ENCODE measurements around the gene ARSG.

ARSG gene

GRCh38 chr17:68457539-68458259 is 166.4 kb downstream of the ARSG start:
- TF ChIP-seq, protein P1, sequence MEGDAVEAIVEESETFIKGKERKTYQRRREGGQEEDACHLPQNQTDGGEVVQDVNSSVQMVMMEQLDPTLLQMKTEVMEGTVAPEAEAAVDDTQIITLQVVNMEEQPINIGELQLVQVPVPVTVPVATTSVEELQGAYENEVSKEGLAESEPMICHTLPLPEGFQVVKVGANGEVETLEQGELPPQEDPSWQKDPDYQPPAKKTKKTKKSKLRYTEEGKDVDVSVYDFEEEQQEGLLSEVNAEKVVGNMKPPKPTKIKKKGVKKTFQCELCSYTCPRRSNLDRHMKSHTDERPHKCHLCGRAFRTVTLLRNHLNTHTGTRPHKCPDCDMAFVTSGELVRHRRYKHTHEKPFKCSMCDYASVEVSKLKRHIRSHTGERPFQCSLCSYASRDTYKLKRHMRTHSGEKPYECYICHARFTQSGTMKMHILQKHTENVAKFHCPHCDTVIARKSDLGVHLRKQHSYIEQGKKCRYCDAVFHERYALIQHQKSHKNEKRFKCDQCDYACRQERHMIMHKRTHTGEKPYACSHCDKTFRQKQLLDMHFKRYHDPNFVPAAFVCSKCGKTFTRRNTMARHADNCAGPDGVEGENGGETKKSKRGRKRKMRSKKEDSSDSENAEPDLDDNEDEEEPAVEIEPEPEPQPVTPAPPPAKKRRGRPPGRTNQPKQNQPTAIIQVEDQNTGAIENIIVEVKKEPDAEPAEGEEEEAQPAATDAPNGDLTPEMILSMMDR (IDR thresholded peaks at IDR 0.05): no peak
- Histone ChIP-seq H3K27ac (peak overlapping the region; percentile 92), H3K4me1 (ENCODE audit: control insufficient read depth in 1 of 2, insufficient read depth in 1 of 2, low read depth in 1 of 2, low read length in 1 of 2) (peaks cover 72 to 78% of the 10 kb centered on the region in 2 experiments)

GRCh38 chr17:68458260-68459036 is 167.2 kb downstream of the ARSG start:
- peak overlapping the region; percentile 92 for H3K27ac ChIP-seq
- TF ChIP-seq, protein P1 (IDR thresholded peaks at IDR 0.05): no peak
- no peaks in the 10 kb centered on the region for H3K9me3 ChIP-seq
- H3K27me3 ChIP-seq: no peaks in the 10 kb centered on the region
- H3K36me3 ChIP-seq: no peaks in the 10 kb centered on the region
- H3K4me3 ChIP-seq (ENCODE audit: low read depth in 1 of 2, low read length in 1 of 2): peak overlapping the region; percentile 63 to 65
- H3K4me1 ChIP-seq (ENCODE audit: control insufficient read depth in 1 of 2, insufficient read depth in 1 of 2, low read depth in 1 of 2, low read length in 1 of 2): peaks cover 67 to 76% of the 10 kb centered on the region in 2 experiments

More at GRCh38 chr17:68457539-68458259, 166.4 kb downstream of the ARSG start:
- Histone ChIP-seq H3K36me3 (no peaks in the 10 kb centered on the region), H3K27me3 (no peaks in the 10 kb centered on the region), H3K9me3 (no peaks in the 10 kb centered on the region), H3K4me3 (ENCODE audit: low read depth in 1 of 2, low read length in 1 of 2) (peak overlapping the region; percentile 63 to 83)

GRCh38 chr17:68459037-68459639 is 167.8 kb downstream of the ARSG start:
- H3K36me3 ChIP-seq: no peaks in the 10 kb centered on the region
- peaks cover 60 to 69% of the 10 kb centered on the region in 2 experiments for H3K4me1 ChIP-seq (ENCODE audit: control insufficient read depth in 1 of 2, insufficient read depth in 1 of 2, low read depth in 1 of 2, low read length in 1 of 2)
- H3K4me3 ChIP-seq (ENCODE audit: low read depth in 1 of 2, low read length in 1 of 2): no peak overlapping the region
- H3K27ac ChIP-seq: no peak overlapping the region
- no peaks in the 10 kb centered on the region for H3K9me3 ChIP-seq
- TF ChIP-seq, protein P1 (IDR thresholded peaks at IDR 0.05): no peak
- no peaks in the 10 kb centered on the region for H3K27me3 ChIP-seq

DNA sequence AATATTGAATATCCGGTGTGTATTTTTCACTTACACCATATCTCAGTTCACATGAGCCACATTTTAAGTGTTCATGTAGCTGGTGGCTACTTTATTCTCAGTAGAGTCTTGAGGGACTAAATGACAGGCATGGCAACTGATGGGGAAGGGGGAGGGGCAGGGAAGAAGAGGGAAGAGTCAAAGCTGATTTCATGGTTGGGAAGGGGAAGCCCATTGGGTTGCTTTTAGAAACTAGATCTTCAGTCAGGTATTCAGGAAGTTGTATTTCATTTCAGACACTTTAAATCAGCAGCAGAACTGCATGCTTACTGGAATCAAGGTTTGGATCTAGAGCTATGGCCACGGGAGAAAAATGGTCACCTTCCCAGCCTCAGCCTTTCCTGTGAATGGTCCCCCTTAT is 168.9 kb downstream of the ARSG start:
- Histone ChIP-seq H3K4me1 (ENCODE audit: control insufficient read depth in 1 of 2, insufficient read depth in 1 of 2, low read depth in 1 of 2, low read length in 1 of 2) (peaks cover 50 to 59% of the 10 kb centered on the region in 2 experiments), H3K9me3 (no peaks in the 10 kb centered on the region), H3K4me3 (ENCODE audit: low read depth in 1 of 2, low read length in 1 of 2) (no peak overlapping the region), H3K27me3 (no peaks in the 10 kb centered on the region), H3K36me3 (no peaks in the 10 kb centered on the region), H3K27ac (peak overlapping the region; percentile 41)
- TF ChIP-seq, protein P1 (IDR thresholded peaks at IDR 0.05): no peak

DNA sequence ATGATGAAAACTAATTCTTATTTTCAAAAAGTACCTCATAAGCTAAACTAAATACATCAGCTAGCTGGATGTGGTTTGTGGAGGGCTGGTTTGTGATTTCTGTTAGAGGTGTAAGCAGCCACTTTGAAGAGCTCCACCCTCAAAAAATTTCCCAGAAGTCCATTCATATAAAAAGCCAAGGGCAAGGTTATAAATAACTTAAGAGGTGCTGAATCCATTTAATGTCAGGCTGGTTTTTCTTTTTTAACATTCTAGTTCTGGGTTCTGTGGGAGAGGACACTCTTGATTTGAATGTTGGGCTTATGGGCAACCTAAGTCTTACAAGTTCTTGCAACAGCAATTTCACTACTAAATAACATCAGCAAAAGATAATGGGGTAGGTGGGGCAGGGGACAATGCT is 169.4 kb downstream of the ARSG start:
- H3K27ac ChIP-seq: no peak overlapping the region
- H3K4me3 ChIP-seq (ENCODE audit: low read depth in 1 of 2, low read length in 1 of 2): no peak overlapping the region
- H3K9me3 ChIP-seq: no peaks in the 10 kb centered on the region
- TF ChIP-seq, protein P1 (IDR thresholded peaks at IDR 0.05): no peak
- H3K27me3 ChIP-seq: no peaks in the 10 kb centered on the region
- peaks cover 44 to 53% of the 10 kb centered on the region in 2 experiments for H3K4me1 ChIP-seq (ENCODE audit: control insufficient read depth in 1 of 2, insufficient read depth in 1 of 2, low read depth in 1 of 2, low read length in 1 of 2)
- H3K36me3 ChIP-seq: no peaks in the 10 kb centered on the region
